IMR-90 (cell line): ENCODE data around the gene ZCWPW1.

Source experiments
- CTCF ChIP-seq: conservative IDR thresholded peaks from 2 replicates; pipeline ENCODE4 v1.5.1; 2012; ENCODE audit warnings: mild to moderate bottlenecking, low read depth, low read length, improper control_type of control experiment
- FOS ChIP-seq: fragments of 150-350 bp; IDR thresholded peaks from 2 replicates; pipeline ENCODE4 v1.6.1; 2016; ENCODE audit warnings: low read depth, low read length
- MAFK ChIP-seq: IDR thresholded peaks from 2 replicates; pipeline ENCODE4 v1.6.1; 2012; ENCODE audit warnings: low read depth, low read length, improper control_type of control experiment
- POLR2A ChIP-seq: IDR thresholded peaks from 2 replicates; pipeline ENCODE4 v1.6.1; 2012; ENCODE audit warnings: mild to moderate bottlenecking, low read depth, low read length
- RFX5 ChIP-seq: IDR thresholded peaks from 2 replicates; pipeline ENCODE4 v1.8.0; 2012; ENCODE audit warnings: low read depth, mild to moderate bottlenecking, low read length, moderate library complexity
- SMC3 ChIP-seq: fragments of 150-350 bp; IDR thresholded peaks from 2 replicates; pipeline ENCODE4 v1.6.1; 2016; ENCODE audit warnings: low read depth, mild to moderate bottlenecking, antibody characterized with exemption, low read length, moderate library complexity

- no peak for TF ChIP-seq FOS
- no peak for TF ChIP-seq SMC3
- TF ChIP-seq CTCF = no peak
- TF ChIP-seq MAFK = no peak
- TF ChIP-seq POLR2A = no peak
- no peak for TF ChIP-seq RFX5
These were observed 40.8 kb downstream of the ZCWPW1 start for GRCh38 chr7:100387695-100388094.
